Heart left ventricle (tissue), 13 donors: ENCODE measurements around the gene NWD2.

Source experiments
- CTCF ChIP-seq, 12 donors: fragments of 200-600 bp; sonication (generic) in 4 of 12; IDR thresholded peaks; one replicate each; pipeline versions ENCODE4 v1.5.0 to v1.8.0; 2018 to 2022; ENCODE audit warnings: antibody characterized with exemption in 12 of 12, mild to moderate bottlenecking in 5 of 12
- POLR2A ChIP-seq, 2 donors: fragments of 450-650 bp; IDR thresholded peaks; one replicate each; pipeline ENCODE4 v1.6.1; 2017; ENCODE audit warnings: antibody characterized with exemption in 2 of 2, mild to moderate bottlenecking in 2 of 2, moderate library complexity in 2 of 2
- donor health status: ischemic (EF 13 %, LVEDD 7.1; RV severe dilation, severe dysfunction).
- donor health status: DM: no; HTN: yes; CAD: no.
- donor health status: DM: no; HTN: no; CAD: no.
- donor health status: ischemic (EF 25% LVEDD 6.9; RV normal size, moderate dysfunction).
- donor health status: ischemic (EF 25% LVEDD 5.7; RV mildly dilated, moderate dysfunction).
- donor health status: ischemic (EF 35%, LVEDD 5.7; RV mildly dilated, moderate dysfunction).
- donor health status: nonischemic (EF 11% LVEDD 7.7; RV severe dilation, severe dysfunction).
- donor health status: DM: yes; HTN: yes; CAD: no.
- donor health status: PGD.
- donor health status: ischemic (EF 29% LVEDD 5.4; RV normal size, mild dysfunction).
- donor health status: nonischemic (EF 23%, LVEDD 6.1; RV moderate dilation, normal function).

GRCh38 chr4:37483610-37484009 is 239.1 kb downstream of the NWD2 start:
- no peak for TF ChIP-seq CTCF (IDR thresholded peaks at IDR 0.05)
- no peak for TF ChIP-seq POLR2A (IDR thresholded peaks at IDR 0.05)
